HL-60 (cell line): Measurements from ENCODE around the gene SNAPC4.

Experiments
- DNase-seq, 2 experiments: peaks; one replicate each; pipeline ENCODE4 v3.0.0-alpha.2; 2010 to 2020; ENCODE audit warnings: low read depth in 1 of 2, low spot score in 1 of 2
- H3K27ac ChIP-seq: fragments of 250-450 bp; sonication (Bioruptor Pico); replicated peaks from 2 replicates; pipeline ENCODE4 v1.5.1; 2020; ENCODE audit warnings: mild to moderate bottlenecking, moderate library complexity
- H3K27me3 ChIP-seq: fragments of 250-450 bp; sonication (Bioruptor Pico); 2 replicates; pipeline ENCODE4 v1.5.1; 2021; ENCODE audit warnings: mild to moderate bottlenecking, moderate library complexity; ENCODE audit not compliant: insufficient read depth, poor library complexity, severe bottlenecking
- H3K4me3 ChIP-seq: replicated peaks from 2 replicates; pipeline ENCODE4 v1.5.1; 2011; ENCODE audit warnings: mild to moderate bottlenecking, control low read depth, low read length; ENCODE audit not compliant: insufficient read depth
- GABPA ChIP-seq: IDR thresholded peaks from 2 replicates; pipeline ENCODE4 v1.6.1; 2012; ENCODE audit warnings: low read depth
- POLR2AphosphoS5 ChIP-seq: IDR thresholded peaks from 2 replicates; pipeline ENCODE4 v1.6.1; 2012; ENCODE audit warnings: low read depth
- SPI1 ChIP-seq: IDR thresholded peaks from 2 replicates; pipeline ENCODE4 v1.6.1; 2012; ENCODE audit warnings: low read depth, mild to moderate bottlenecking, borderline replicate concordance
- TF ChIP-seq, protein P1 (sequence below): IDR thresholded peaks from 2 replicates; pipeline ENCODE4 v1.6.1; 2012; ENCODE audit warnings: low read depth; ENCODE audit not compliant: insufficient replicate concordance
- TF ChIP-seq, protein P2 (sequence below): IDR thresholded peaks from one replicate; pipeline ENCODE4 v1.5.1; 2011; ENCODE audit warnings: low read length, control low read depth, inconsistent platforms; ENCODE audit not compliant: insufficient read depth

SNAPC4 gene

GRCh38 chr9:136403915-136404800 is 4.2 kb upstream of the SNAPC4 start:
- H3K27ac ChIP-seq = no peak overlapping the region
- H3K4me3 ChIP-seq = no peak overlapping the region
- no peak for DNase-seq
- no peaks in the 10 kb centered on the region for H3K27me3 ChIP-seq
- TF ChIP-seq, protein P1, sequence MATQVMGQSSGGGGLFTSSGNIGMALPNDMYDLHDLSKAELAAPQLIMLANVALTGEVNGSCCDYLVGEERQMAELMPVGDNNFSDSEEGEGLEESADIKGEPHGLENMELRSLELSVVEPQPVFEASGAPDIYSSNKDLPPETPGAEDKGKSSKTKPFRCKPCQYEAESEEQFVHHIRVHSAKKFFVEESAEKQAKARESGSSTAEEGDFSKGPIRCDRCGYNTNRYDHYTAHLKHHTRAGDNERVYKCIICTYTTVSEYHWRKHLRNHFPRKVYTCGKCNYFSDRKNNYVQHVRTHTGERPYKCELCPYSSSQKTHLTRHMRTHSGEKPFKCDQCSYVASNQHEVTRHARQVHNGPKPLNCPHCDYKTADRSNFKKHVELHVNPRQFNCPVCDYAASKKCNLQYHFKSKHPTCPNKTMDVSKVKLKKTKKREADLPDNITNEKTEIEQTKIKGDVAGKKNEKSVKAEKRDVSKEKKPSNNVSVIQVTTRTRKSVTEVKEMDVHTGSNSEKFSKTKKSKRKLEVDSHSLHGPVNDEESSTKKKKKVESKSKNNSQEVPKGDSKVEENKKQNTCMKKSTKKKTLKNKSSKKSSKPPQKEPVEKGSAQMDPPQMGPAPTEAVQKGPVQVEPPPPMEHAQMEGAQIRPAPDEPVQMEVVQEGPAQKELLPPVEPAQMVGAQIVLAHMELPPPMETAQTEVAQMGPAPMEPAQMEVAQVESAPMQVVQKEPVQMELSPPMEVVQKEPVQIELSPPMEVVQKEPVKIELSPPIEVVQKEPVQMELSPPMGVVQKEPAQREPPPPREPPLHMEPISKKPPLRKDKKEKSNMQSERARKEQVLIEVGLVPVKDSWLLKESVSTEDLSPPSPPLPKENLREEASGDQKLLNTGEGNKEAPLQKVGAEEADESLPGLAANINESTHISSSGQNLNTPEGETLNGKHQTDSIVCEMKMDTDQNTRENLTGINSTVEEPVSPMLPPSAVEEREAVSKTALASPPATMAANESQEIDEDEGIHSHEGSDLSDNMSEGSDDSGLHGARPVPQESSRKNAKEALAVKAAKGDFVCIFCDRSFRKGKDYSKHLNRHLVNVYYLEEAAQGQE = no peak
- TF ChIP-seq SPI1 (no peak), GABPA (no peak)

DNA sequence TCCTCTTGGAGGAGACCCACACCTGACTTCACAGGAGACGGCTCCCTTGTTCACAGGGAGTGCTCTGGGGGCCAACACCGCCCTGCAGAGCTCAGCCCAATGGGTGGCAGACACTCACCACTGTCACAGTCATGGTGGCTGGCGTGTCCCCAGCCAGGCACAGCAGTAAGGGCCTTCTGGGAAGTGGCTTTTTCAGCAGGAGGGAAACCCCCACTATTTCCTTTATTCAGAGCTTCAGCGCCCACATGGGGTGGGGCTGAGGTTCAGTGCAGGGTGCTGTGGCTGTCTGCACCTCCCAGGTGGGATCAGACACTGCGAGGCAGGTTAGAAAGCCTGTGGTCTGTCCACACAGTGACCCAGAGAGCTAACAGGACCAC is 3.6 kb upstream of the SNAPC4 start:
- Histone ChIP-seq H3K27me3 (no peaks in the 10 kb centered on the region), H3K27ac (no peak overlapping the region), H3K4me3 (no peak overlapping the region)
- no peak for TF ChIP-seq GABPA
- no peak for TF ChIP-seq SPI1
- no peak for TF ChIP-seq POLR2AphosphoS5
- TF ChIP-seq, protein P2, sequence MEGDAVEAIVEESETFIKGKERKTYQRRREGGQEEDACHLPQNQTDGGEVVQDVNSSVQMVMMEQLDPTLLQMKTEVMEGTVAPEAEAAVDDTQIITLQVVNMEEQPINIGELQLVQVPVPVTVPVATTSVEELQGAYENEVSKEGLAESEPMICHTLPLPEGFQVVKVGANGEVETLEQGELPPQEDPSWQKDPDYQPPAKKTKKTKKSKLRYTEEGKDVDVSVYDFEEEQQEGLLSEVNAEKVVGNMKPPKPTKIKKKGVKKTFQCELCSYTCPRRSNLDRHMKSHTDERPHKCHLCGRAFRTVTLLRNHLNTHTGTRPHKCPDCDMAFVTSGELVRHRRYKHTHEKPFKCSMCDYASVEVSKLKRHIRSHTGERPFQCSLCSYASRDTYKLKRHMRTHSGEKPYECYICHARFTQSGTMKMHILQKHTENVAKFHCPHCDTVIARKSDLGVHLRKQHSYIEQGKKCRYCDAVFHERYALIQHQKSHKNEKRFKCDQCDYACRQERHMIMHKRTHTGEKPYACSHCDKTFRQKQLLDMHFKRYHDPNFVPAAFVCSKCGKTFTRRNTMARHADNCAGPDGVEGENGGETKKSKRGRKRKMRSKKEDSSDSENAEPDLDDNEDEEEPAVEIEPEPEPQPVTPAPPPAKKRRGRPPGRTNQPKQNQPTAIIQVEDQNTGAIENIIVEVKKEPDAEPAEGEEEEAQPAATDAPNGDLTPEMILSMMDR = no peak
- TF ChIP-seq, protein P1 = no peak
- no peak for DNase-seq

- H3K4me3 ChIP-seq = no peak overlapping the region
- no peaks in the 10 kb centered on the region for H3K27me3 ChIP-seq
- no peak overlapping the region for H3K27ac ChIP-seq
- TF ChIP-seq, protein P1 = no peak
- TF ChIP-seq SPI1 (no peak), GABPA (no peak), POLR2AphosphoS5 (no peak)
- TF ChIP-seq, protein P2 = no peak
- no peak for DNase-seq
These were observed 2.1 kb upstream of the SNAPC4 start for GRCh38 chr9:136402067-136402466.
